HG02852 (cell line): ENCODE data around the gene FRY.
"Not testable (repeated sequence)": the region's sequence is repeated elsewhere in the genome, so short reads cannot be mapped to it uniquely, and the experiment has no call there.

Experiments
- ATAC-seq: cut with Tn5 transposase; IDR thresholded peaks from one replicate; pipeline ENCODE4 v1.9.1; 2021; ENCODE audit warnings: mild to moderate bottlenecking, moderate library complexity; ENCODE audit not compliant: unreplicated experiment

The FRY gene

GRCh38 chr13:32031025-32031814, at the start of gene FRY:
TSS of gene FRY (plus strand) at chr13:32031774. CDS start at chr13:32031796, 22 bp downstream.
- ATAC-seq: peak; percentile 81

GRCh38 chr13:31982124-31982523, 49.5 kb upstream of the FRY start:
- ATAC-seq: no peak

- no peak for ATAC-seq
These were observed 49.0 kb upstream of the FRY start for GRCh38 chr13:31982540-31982939.

- not testable (repeated sequence) for ATAC-seq
These were observed 47.9 kb upstream of the FRY start for GRCh38 chr13:31983696-31984095.

- not testable (repeated sequence) for ATAC-seq
These were observed 47.2 kb upstream of the FRY start for GRCh38 chr13:31984388-31984787.

GRCh38 chr13:31986676-31987470, 44.7 kb upstream of the FRY start:
- ATAC-seq: no peak

GRCh38 chr13:31987535-31988170, 43.9 kb upstream of the FRY start:
- no peak for ATAC-seq

- not testable (repeated sequence) for ATAC-seq
These were observed 37.2 kb upstream of the FRY start for GRCh38 chr13:31994367-31994766.

- no peak for ATAC-seq
These were observed 35.0 kb upstream of the FRY start for GRCh38 chr13:31996601-31997000.

GRCh38 chr13:31997641-31998040, 33.9 kb upstream of the FRY start:
- ATAC-seq: no peak

- no peak for ATAC-seq
These were observed 33.4 kb upstream of the FRY start for GRCh38 chr13:31998131-31998530.

- ATAC-seq: not testable (repeated sequence)
These were observed 30.8 kb upstream of the FRY start for GRCh38 chr13:32000754-32001153.

- peak; percentile 94 for ATAC-seq
These were observed 30.3 kb upstream of the FRY start for GRCh38 chr13:32001154-32001768.

GRCh38 chr13:32001769-32002168, 29.8 kb upstream of the FRY start:
- no peak for ATAC-seq

- ATAC-seq: no peak
These were observed 28.7 kb upstream of the FRY start for GRCh38 chr13:32002873-32003272.

- no peak for ATAC-seq
These were observed 24.1 kb upstream of the FRY start for GRCh38 chr13:32007494-32007893.

GRCh38 chr13:32008518-32009175, 22.9 kb upstream of the FRY start:
- ATAC-seq: no peak

- no peak for ATAC-seq
These were observed 22.2 kb upstream of the FRY start for GRCh38 chr13:32009362-32009761.

GRCh38 chr13:32010136-32010535, 21.4 kb upstream of the FRY start:
- ATAC-seq: no peak

GRCh38 chr13:32011971-32012370, 19.6 kb upstream of the FRY start:
- no peak for ATAC-seq

- no peak for ATAC-seq
These were observed 18.4 kb upstream of the FRY start for GRCh38 chr13:32013181-32013580.
